G401.6 (cell line): Measurements from ENCODE around the gene CRYZL1.

ENCODE experiments used
- FAIRE-seq: peaks from 2 replicates; lab custom pipeline; 2012; peaks lifted over from hg19 to GRCh38; lab: Jason Lieb, UNC

The CRYZL1 gene

GRCh38 chr21:33560965-33561364 lies 80.6 kb downstream of the CRYZL1 start:
- FAIRE-seq = no peak

GRCh38 chr21:33559813-33560212 lies 81.7 kb downstream of the CRYZL1 start:
- no peak for FAIRE-seq

GRCh38 chr21:33558777-33559421 lies 82.6 kb downstream of the CRYZL1 start:
- FAIRE-seq = peak; percentile 36

GRCh38 chr21:33557447-33557846 lies 84.1 kb downstream of the CRYZL1 start:
- no peak for FAIRE-seq

- FAIRE-seq = no peak
These were observed 86.6 kb downstream of the CRYZL1 start for GRCh38 chr21:33554982-33555344.

- no peak for FAIRE-seq
These were observed 87.1 kb downstream of the CRYZL1 start for GRCh38 chr21:33554236-33554981.

GRCh38 chr21:33552999-33553598 lies 88.4 kb downstream of the CRYZL1 start:
- no peak for FAIRE-seq

- FAIRE-seq = no peak
These were observed 89.2 kb downstream of the CRYZL1 start for GRCh38 chr21:33552093-33552998.

GRCh38 chr21:33551664-33552063 lies 89.9 kb downstream of the CRYZL1 start:
- no peak for FAIRE-seq

GRCh38 chr21:33550772-33551660 lies 90.5 kb downstream of the CRYZL1 start:
- FAIRE-seq = no peak

- no peak for FAIRE-seq
These were observed 91.4 kb downstream of the CRYZL1 start for GRCh38 chr21:33549848-33550771.

- FAIRE-seq = no peak
These were observed 95.5 kb downstream of the CRYZL1 start for GRCh38 chr21:33546086-33546485.

- no peak for FAIRE-seq
These were observed 96.9 kb downstream of the CRYZL1 start for GRCh38 chr21:33544451-33545195.

- FAIRE-seq = no peak
These were observed 97.9 kb downstream of the CRYZL1 start for GRCh38 chr21:33543505-33544129.

- FAIRE-seq = peak; percentile 97
These were observed 98.7 kb downstream of the CRYZL1 start, which contains the start of gene SON for GRCh38 chr21:33542640-33543504. TSS of gene SON (plus strand) at chr21:33543038. CDS start at chr21:33543093, 55 bp downstream.

- FAIRE-seq = peak; percentile 17
These were observed 99.5 kb downstream of the CRYZL1 start, which contains the start of gene GART for GRCh38 chr21:33541756-33542639. TSS of gene GART (minus strand) at chr21:33542117. CDS start at chr21:33539315, 2,802 bp downstream.
